CD4-positive, alpha-beta T cell treated with Interferon gamma for 1 hour (primary cell): ENCODE results near the gene C1QTNF9B.
A peak's percentile ranks its signal among the peaks of the same experiment; 100 is the strongest.
"Not testable (repeated sequence)": the region's sequence is repeated elsewhere in the genome, so short reads cannot be mapped to it uniquely, and the experiment has no call there.

Experiments used
- DNase-seq: peaks from one replicate; pipeline ENCODE4 v3.0.0-alpha.2; 2020

The C1QTNF9B gene

DNA sequence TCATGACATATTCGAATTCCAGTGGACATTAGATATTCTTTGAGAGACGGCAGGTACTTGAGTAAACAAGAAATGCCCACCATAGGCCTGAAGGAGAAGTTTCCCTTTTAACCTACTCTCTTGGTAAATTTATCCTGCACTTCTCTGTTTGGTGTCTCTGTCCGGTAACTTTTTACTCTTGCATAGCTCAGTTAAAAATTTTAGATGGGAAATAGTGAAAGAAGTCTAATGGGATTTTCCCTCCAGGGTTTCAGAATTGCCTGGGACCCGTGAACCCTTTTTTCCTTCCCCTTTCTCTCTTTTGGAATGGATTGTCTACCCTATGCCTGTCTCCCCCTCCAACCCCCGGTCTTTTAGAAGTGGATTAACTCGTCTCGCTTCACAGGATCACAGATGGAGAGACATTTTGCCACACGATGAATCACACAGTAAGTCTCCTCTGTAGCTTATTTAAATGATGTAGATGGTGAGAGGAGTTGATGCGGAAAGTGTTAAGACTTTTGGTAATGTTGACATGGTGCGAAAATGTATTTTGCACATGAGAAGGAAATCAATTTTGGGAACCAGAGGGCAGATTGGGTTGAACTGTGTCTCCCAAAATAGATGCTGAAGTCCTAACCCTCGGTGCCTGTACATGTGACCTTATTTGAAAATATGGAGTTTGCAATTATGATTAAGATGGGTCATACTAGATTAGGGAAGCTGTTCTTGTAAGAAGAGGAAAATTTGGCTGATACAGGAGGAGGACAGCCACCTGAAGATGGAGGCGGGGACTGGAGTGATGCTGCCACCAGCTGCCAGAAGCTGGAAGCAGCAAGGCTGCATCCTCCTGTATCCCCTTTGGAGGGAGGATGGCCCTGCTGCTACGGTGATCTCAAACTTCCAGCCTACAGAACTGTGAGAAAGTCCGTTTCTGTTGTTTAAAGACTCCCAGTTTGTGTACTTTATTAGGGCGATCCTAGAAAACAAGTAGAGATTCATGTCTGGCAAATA is 7.4 kb downstream of the C1QTNF9B start:
- DNase-seq: no peak

- DNase-seq: peak; percentile 85
These were observed 8.4 kb downstream of the C1QTNF9B start, which contains the start of gene MIPEP for GRCh38 chr13:23888658-23889614. Gene MIPEP (minus strand): TSS chr13:23889400. CDS start chr13:23889320, 80 bp downstream.

GRCh38 chr13:23884361-23884760 is 12.9 kb downstream of the C1QTNF9B start:
- DNase-seq: not testable (repeated sequence)

DNA sequence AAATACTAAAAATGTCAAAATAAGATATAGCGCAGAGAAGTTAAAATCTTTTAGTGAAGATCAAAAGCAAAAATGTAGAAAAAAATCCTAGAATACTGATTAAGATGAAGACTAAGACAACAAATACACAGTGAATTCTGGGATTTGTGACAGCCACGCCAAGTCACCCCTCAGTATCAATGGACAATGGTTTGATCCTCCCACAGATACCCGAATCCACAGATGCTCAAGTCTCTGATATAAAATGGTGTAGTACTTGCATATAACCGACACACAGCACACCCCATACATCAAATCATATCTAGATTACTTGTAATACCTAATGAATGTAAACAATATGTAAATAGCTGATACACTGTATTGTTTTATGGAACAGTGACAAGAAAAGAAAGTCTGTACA is 14.0 kb downstream of the C1QTNF9B start:
- DNase-seq: no peak

DNA sequence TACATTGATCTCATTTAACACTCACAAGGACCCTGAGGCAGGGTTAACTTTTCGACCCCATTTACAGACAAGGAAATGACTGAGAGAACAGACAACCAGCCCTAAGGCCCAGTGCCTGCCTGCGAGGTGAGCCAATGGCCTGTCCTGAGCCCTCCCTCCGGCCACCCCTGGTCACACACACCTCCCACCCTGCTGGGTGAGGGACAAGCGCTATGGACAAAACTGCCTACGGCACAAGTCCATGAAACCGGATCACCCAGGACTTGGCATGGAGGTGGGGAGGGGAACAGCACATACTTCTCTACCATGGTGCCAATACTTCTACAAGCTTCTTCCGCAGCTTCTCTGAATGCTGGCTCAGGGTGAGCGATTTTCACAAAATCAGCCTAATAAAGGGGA is 15.9 kb downstream of the C1QTNF9B start:
- DNase-seq: not testable (repeated sequence)

GRCh38 chr13:23880493-23881401 is 16.6 kb downstream of the C1QTNF9B start:
- DNase-seq: not testable (repeated sequence)

GRCh38 chr13:23877286-23877685 is 20.0 kb downstream of the C1QTNF9B start:
- DNase-seq: no peak

- no peak for DNase-seq
These were observed 21.0 kb downstream of the C1QTNF9B start for GRCh38 chr13:23876265-23876664.

DNA sequence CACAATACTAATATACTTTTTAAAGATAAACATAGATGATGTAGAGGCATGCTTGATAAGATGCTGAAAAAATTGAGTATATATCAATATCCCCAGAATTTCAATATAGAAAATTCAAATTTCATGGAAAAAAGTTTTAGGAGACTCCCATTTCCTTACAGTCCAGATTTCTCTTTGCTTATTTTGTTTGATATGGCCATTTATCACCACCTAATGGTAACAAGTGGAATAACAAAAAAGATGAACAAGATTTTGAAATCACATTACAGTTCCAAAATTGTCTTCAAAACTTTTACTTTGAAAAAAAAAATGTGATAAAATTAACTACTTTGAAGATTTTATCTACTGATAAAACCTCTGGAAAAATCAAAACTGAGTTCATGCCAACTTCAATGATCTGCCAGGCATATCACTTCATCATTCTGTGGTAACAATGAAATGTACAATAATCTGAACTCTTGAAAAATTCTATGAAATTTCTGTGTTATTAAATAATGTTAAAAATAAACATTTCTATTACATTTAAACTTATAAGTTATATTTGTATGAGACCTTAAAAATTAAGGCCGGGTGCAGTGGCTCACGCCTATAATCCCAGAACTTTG is 25.6 kb downstream of the C1QTNF9B start:
- DNase-seq: no peak

DNA sequence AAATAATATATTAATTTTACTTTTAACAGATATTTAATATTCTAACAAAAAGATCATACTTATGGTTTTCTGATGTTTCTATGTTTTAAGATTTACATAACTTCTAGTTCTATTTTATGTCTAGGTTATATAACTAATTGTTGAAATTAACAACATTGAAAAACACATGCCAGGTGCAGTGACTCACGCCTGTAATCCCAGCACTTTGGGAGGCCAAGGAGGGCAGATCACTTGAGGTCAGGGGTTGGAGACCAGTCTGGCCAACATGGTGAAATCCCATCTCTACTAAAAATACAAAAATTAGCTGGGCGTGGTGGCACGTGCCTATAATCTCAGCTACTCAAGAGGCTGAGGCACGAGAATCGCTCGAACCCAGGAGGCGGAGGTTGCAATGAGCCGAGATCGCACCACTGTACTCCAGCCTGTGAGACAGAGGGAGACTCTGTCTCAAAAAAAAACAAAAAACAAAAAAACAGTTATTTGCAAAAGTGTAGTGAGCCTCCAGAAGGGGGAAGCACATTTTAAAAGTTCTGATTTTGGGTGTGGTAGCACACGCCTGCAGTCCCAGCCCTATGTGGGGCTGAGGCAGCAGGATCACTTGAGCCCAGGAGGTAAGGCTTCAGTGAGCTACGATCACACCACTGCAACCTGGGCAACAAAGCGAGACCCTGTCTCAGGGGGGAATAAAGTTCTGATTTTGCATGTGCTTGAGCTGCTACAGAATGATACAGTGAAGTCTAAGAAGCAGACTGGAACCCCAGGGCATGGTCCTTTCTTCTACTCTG is 26.8 kb downstream of the C1QTNF9B start:
- DNase-seq: peak; percentile 14

GRCh38 chr13:23868521-23868920 is 28.8 kb downstream of the C1QTNF9B start:
- no peak for DNase-seq

DNA sequence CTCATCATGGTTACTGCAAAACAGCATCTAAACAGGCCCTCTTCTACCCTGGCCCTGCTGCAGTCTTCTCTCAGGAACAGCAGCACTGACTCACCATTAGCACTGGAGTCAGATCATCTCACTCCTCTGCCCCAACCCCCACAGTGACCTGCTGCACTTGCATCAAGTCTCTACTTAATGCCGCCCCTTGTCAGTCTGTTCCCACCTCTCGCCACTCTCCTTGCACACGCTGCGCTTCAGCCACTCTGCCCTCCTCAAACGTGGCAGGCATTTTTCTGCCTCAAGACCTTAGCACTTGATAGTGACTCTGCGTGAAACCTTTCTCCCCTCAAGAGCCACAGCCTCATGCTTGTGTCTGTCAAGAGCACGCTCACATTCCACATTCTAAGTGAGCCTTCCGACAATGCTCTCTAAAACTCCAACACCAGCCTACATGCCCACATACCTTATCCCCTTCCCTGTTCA is 30.2 kb downstream of the C1QTNF9B start:
- DNase-seq: no peak

DNA sequence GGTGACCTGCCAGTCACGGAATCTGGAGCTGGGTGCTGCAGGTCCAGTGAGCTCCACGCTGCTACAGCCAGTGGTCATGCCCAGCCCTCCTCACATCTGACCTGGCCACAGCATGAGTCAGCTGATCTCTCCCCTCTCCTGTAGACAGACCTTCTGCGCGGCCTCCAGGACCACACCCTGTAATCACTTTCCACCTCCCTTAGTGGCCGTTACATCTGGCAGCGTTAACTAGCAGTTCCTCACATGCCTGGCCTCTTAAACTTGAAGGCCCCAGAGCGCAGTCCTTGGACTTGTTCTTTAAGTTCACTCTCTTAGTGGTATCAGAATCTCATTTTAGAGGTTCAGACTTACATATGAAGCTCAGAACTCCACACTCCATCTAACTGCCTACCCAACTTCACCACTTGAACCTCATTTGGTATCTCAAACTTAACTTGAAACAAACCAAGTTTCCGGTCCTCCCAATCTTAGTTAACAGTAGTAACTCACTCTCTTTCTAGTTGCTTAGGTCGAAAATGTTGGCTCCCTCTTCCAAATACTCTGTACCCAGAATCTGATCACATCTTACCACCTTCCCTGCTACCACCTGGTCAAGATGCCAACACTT is 30.8 kb downstream of the C1QTNF9B start:
- no peak for DNase-seq

DNA sequence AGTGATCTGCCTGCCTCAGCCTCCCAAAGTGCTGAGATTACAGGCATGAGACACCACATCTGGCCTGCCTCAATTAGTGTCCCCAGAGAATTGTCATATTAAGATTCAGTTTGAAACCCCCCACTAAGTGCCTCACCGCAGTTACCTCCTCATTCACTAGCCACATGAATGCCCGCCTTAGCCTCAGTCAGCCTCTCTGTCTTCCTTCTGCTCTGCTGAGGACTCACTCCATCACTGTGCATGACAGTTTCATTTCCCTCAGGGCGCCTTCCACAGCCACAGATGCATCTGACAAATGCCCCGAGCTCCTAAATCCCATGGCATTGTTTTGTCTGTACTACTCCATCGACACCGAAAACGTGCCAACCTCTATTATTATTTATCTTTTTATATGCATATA is 31.4 kb downstream of the C1QTNF9B start:
- no peak for DNase-seq

DNA sequence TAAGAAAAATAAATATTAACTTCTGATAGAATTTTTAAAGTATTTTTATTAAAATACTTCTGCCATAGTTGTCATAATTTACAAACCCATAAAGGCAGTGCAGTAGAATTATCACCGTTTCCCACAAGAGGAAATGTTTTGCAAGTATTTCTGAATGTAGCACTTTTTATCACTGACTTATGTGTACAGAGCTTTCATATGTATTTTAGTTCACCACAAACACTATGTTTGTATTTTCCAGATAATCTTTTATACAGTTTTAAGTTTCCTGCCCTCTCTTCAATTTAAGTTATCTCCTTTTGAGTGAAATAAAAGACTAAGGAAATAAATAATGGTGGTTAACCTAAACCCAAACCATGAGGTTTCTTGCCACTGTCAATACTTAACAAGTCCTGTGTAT is 32.3 kb downstream of the C1QTNF9B start:
- DNase-seq: no peak

- DNase-seq: no peak
These were observed 36.0 kb downstream of the C1QTNF9B start for GRCh38 chr13:23861310-23861709.

- DNase-seq: no peak
These were observed 37.4 kb downstream of the C1QTNF9B start for GRCh38 chr13:23859904-23860303.

DNA sequence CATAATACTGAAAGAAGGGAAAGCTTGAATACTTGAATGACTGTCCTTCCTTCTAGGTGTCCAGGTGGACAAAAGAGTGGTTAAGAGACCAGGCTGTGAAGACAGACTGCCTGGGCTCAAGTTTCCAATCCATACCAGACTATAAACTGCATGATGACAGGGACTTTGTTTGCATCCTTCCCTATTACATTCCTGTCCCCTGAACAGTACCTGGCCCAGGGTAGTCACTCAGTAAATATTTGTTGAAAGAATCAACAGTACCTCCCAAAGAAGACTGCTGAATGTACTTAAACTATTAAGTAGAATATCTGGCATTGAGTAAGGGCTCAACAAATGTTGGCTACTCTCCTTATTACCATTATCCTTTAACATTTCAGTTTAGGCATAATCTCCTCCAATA is 37.8 kb downstream of the C1QTNF9B start:
- no peak for DNase-seq

GRCh38 chr13:23858546-23858945 is 38.8 kb downstream of the C1QTNF9B start:
- no peak for DNase-seq

GRCh38 chr13:23856008-23856750 is 41.1 kb downstream of the C1QTNF9B start:
- DNase-seq: no peak
